Measurements from ENCODE around the gene ASCL2.

DNA sequence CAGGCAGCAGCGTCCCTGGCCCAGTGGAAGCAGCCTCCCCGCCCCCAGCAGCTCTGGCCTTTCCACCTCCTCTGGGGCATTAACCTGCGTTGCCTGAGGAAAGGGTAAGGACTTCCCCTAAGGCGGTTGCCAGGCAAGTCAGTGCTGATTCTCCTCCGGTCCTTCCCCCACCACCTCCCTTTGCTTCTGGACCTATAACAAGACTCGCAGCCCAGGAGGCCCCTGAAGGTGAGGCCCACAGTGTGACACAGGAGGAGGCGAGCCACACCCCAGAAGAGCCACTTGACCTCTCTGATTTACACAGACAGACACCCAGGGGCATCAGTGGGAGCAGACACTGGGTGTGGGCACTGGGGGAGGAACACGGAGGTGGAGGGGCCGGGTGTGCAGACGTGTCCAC is 35.4 kb downstream of the ASCL2 start:
- TF ChIP-seq, protein P1, sequence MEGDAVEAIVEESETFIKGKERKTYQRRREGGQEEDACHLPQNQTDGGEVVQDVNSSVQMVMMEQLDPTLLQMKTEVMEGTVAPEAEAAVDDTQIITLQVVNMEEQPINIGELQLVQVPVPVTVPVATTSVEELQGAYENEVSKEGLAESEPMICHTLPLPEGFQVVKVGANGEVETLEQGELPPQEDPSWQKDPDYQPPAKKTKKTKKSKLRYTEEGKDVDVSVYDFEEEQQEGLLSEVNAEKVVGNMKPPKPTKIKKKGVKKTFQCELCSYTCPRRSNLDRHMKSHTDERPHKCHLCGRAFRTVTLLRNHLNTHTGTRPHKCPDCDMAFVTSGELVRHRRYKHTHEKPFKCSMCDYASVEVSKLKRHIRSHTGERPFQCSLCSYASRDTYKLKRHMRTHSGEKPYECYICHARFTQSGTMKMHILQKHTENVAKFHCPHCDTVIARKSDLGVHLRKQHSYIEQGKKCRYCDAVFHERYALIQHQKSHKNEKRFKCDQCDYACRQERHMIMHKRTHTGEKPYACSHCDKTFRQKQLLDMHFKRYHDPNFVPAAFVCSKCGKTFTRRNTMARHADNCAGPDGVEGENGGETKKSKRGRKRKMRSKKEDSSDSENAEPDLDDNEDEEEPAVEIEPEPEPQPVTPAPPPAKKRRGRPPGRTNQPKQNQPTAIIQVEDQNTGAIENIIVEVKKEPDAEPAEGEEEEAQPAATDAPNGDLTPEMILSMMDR (IDR thresholded peaks at IDR 0.05; ENCODE audit: low read depth, low read length, poor library complexity, severe bottlenecking), result no peak
- TF ChIP-seq EZH2phosphoT487 (IDR thresholded peaks at IDR 0.05; ENCODE audit: borderline replicate concordance, low read length), result no peak
